H9 (cell line): Measurements from ENCODE around the gene TTN. TPM values are rescaled to one million over a fixed set of nuclear protein-coding genes. Genes with fewer than 3 reads are reported as not detected.

Experiments used
- DNase-seq: peaks from one replicate; pipeline ENCODE4 v3.0.0-alpha.2; 2017
- H2AFZ ChIP-seq: one replicate; pipeline ENCODE4 v1.6.1; 2013; ENCODE audit warnings: mild to moderate bottlenecking, low read length, control low read depth, moderate library complexity
- H2AK5ac ChIP-seq: 2 replicates; pipeline ENCODE4 v1.6.1; 2013; ENCODE audit warnings: low read length, control low read depth, mixed read lengths; ENCODE audit not compliant: insufficient read length
- H2BK120ac ChIP-seq: one replicate; pipeline ENCODE4 v1.6.1; 2013; ENCODE audit warnings: low read depth, mild to moderate bottlenecking, low read length, control low read depth, inconsistent platforms; ENCODE audit not compliant: poor library complexity, severe bottlenecking
- H2BK12ac ChIP-seq: 2 replicates; pipeline ENCODE4 v1.6.1; 2013; ENCODE audit warnings: low read length, control low read depth, mixed read lengths, low read depth; ENCODE audit not compliant: insufficient read length
- H2BK15ac ChIP-seq: 2 replicates; pipeline ENCODE4 v1.6.1; 2013; ENCODE audit warnings: low read depth, low read length, control low read depth
- H2BK20ac ChIP-seq: one replicate; pipeline ENCODE4 v1.6.1; 2013; ENCODE audit warnings: low read depth, mild to moderate bottlenecking, low read length, control low read depth, inconsistent platforms; ENCODE audit not compliant: poor library complexity, severe bottlenecking
- H2BK5ac ChIP-seq: 2 replicates; pipeline ENCODE4 v1.6.1; 2013; ENCODE audit warnings: low read length, control low read depth, mixed read lengths; ENCODE audit not compliant: insufficient read length
- H3K14ac ChIP-seq: 2 replicates; pipeline ENCODE4 v1.6.1; 2013; ENCODE audit warnings: low read length, control low read depth; ENCODE audit not compliant: insufficient read depth
- H3K18ac ChIP-seq: 2 replicates; pipeline ENCODE4 v1.6.1; 2013; ENCODE audit warnings: low read depth, mild to moderate bottlenecking, mixed read lengths, low read length, control low read depth; ENCODE audit not compliant: insufficient read length
- H3K23ac ChIP-seq: 2 replicates; pipeline ENCODE4 v1.6.1; 2013; ENCODE audit warnings: low read length, control low read depth, mixed read lengths, low read depth; ENCODE audit not compliant: insufficient read length
- H3K23me2 ChIP-seq: 2 replicates; pipeline ENCODE4 v1.6.1; 2013; ENCODE audit warnings: low read depth, mild to moderate bottlenecking, mixed read lengths, low read length, control low read depth; ENCODE audit not compliant: insufficient read length, poor library complexity, severe bottlenecking
- H3K27ac ChIP-seq: 2 replicates; pipeline ENCODE4 v1.5.1; 2013; ENCODE audit warnings: low read length, control low read depth, mixed read lengths, low read depth; ENCODE audit not compliant: insufficient read length
- H3K27me3 ChIP-seq: 2 replicates; pipeline ENCODE4 v1.6.1; 2013; ENCODE audit warnings: low read length, control low read depth, inconsistent platforms; ENCODE audit not compliant: insufficient read depth
- H3K4ac ChIP-seq: 2 replicates; pipeline ENCODE4 v1.6.1; 2013; ENCODE audit warnings: low read depth, mild to moderate bottlenecking, control low read depth, inconsistent platforms, low read length, moderate library complexity
- H3K4me1 ChIP-seq: 2 replicates; pipeline ENCODE4 v1.6.1; 2013; ENCODE audit warnings: low read length, control low read depth, inconsistent platforms; ENCODE audit not compliant: insufficient read depth
- H3K4me2 ChIP-seq: 2 replicates; pipeline ENCODE4 v1.6.1; 2013; ENCODE audit warnings: low read length, control low read depth, mixed read lengths; ENCODE audit not compliant: insufficient read length, insufficient read depth
- H3K56ac ChIP-seq: 2 replicates; pipeline ENCODE4 v1.6.1; 2013; ENCODE audit warnings: low read depth, mild to moderate bottlenecking, mixed read lengths, low read length, control low read depth; ENCODE audit not compliant: insufficient read length
- H3K79me1 ChIP-seq: 2 replicates; pipeline ENCODE4 v1.6.1; 2013; ENCODE audit warnings: low read depth, mild to moderate bottlenecking, moderate library complexity, low read length, control low read depth, inconsistent platforms; ENCODE audit not compliant: insufficient read depth, poor library complexity, severe bottlenecking
- H3K79me2 ChIP-seq: 2 replicates; pipeline ENCODE4 v1.6.1; 2013; ENCODE audit warnings: low read length, control low read depth, inconsistent platforms; ENCODE audit not compliant: insufficient read depth
- H3K9ac ChIP-seq: 2 replicates; pipeline ENCODE4 v1.6.1; 2013; ENCODE audit warnings: low read length, control low read depth, mixed read lengths; ENCODE audit not compliant: insufficient read length; ENCODE audit errors: extremely low read depth
- H3K9me3 ChIP-seq: one replicate; pipeline ENCODE4 v1.6.1; 2013; ENCODE audit warnings: low read depth, low read length, inconsistent platforms; ENCODE audit not compliant: control insufficient read depth
- H3T11ph ChIP-seq: one replicate; pipeline ENCODE4 v1.6.1; 2013; ENCODE audit warnings: mild to moderate bottlenecking, low read length, control low read depth, inconsistent platforms
- H4K20me1 ChIP-seq: one replicate; pipeline ENCODE4 v1.6.1; 2013; ENCODE audit not compliant: control insufficient read depth, insufficient read length, insufficient read depth
- H4K5ac ChIP-seq: 2 replicates; pipeline ENCODE4 v1.6.1; 2013; ENCODE audit warnings: low read depth, mild to moderate bottlenecking, mixed read lengths, low read length, control low read depth; ENCODE audit not compliant: insufficient read length
- H4K8ac ChIP-seq: replicated peaks from 2 replicates; pipeline ENCODE4 v1.6.1; 2013; ENCODE audit warnings: low read length, control low read depth, mixed read lengths, low read depth; ENCODE audit not compliant: insufficient read length
- H4K91ac ChIP-seq: 2 replicates; pipeline ENCODE4 v1.6.1; 2013; ENCODE audit warnings: low read depth, mild to moderate bottlenecking, moderate library complexity, mixed read lengths, low read length, control low read depth; ENCODE audit not compliant: insufficient read length
- H3K27ac Mint-ChIP-seq, 3 experiments: 2 replicates in 2 of 3; 3 replicates in 1 of 3; pipeline ENCODE4 v1.8.0; 2020 to 2021; ENCODE audit warnings: mixed read lengths in 3 of 3, mild to moderate bottlenecking in 1 of 3, moderate library complexity in 1 of 3
- H3K27me3 Mint-ChIP-seq: 2 replicates; pipeline ENCODE4 v1.8.0; 2021; ENCODE audit warnings: low read depth, mild to moderate bottlenecking, moderate library complexity, mixed read lengths
- H3K36me3 Mint-ChIP-seq, 3 experiments: 2 replicates in 2 of 3; 3 replicates in 1 of 3; pipeline ENCODE4 v1.8.0; 2020 to 2021; ENCODE audit warnings: low read depth in 3 of 3, mixed read lengths in 3 of 3; ENCODE audit not compliant: insufficient read depth in 1 of 3
- H3K4me1 Mint-ChIP-seq, 2 experiments: 2 replicates each; pipeline ENCODE4 v1.8.0; 2020; ENCODE audit warnings: mixed read lengths in 2 of 2
- H3K4me3 Mint-ChIP-seq, 2 experiments: 2 replicates in 1 of 2; 3 replicates in 1 of 2; pipeline ENCODE4 v1.8.0; 2020 to 2021; ENCODE audit warnings: mild to moderate bottlenecking in 2 of 2, mixed read lengths in 2 of 2, moderate library complexity in 1 of 2
- H3K9me3 Mint-ChIP-seq, 2 experiments: 2 replicates in 1 of 2; 3 replicates in 1 of 2; pipeline ENCODE4 v1.8.0; 2020; ENCODE audit warnings: mild to moderate bottlenecking in 2 of 2, mixed read lengths in 2 of 2, moderate library complexity in 1 of 2
- WGBS: extraction: QIAGEN DNeasy Blood & Tissue Kit; methylation state at CpG from one replicate; pipeline ENCODE4 v1.1.7; 2013; ENCODE audit warnings: missing lambda C conversion rate, low lambda C conversion rate, mixed read lengths; ENCODE audit not compliant: insufficient read length; ENCODE audit errors: extremely low coverage; 5-methylcytosine and 5-hydroxymethylcytosine counted together
- total RNA-seq: library from RNA; stranded (reverse); gene quantifications from 2 replicates; pipeline ENCODE4 v1.2.1, GENCODE V29; 2021
- TF ChIP-seq, protein P1 (sequence below): fragments of 200-600 bp; sonication (generic); conservative IDR thresholded peaks from 3 replicates; pipeline ENCODE4 v1.8.0; 2021; ENCODE audit warnings: antibody characterized with exemption, mild to moderate bottlenecking

The TTN gene
- total RNA-seq, 1 experiment from 2014 or later, result 0.70 TPM

- Histone ChIP-seq H3K23ac (no peak overlapping the region), H3K9ac (no peak overlapping the region), H4K5ac (no peak overlapping the region), H2BK15ac (no peak overlapping the region), H2AFZ (no peak overlapping the region), H2BK12ac (no peak overlapping the region), H2AK5ac (no peak overlapping the region), H4K91ac (no peak overlapping the region), H3K27ac (no peak overlapping the region), H3K23me2 (no peaks in the 10 kb centered on the region), H2BK20ac (no peak overlapping the region), H3K79me1 (no peaks in the 10 kb centered on the region), H4K20me1 (no peaks in the 10 kb centered on the region), H3K4me1 (no peaks in the 10 kb centered on the region), H3K9me3 (no peaks in the 10 kb centered on the region), H3T11ph (no peak overlapping the region), H3K18ac (no peak overlapping the region), H4K8ac (no peak overlapping the region), H3K14ac (no peak overlapping the region), H3K27me3 (no peaks in the 10 kb centered on the region), H3K79me2 (no peaks in the 10 kb centered on the region), H3K4me2 (no peak overlapping the region), H3K4ac (no peak overlapping the region), H3K56ac (no peak overlapping the region), H2BK5ac (no peak overlapping the region), H2BK120ac (no peak overlapping the region)
- TF ChIP-seq, protein P1, sequence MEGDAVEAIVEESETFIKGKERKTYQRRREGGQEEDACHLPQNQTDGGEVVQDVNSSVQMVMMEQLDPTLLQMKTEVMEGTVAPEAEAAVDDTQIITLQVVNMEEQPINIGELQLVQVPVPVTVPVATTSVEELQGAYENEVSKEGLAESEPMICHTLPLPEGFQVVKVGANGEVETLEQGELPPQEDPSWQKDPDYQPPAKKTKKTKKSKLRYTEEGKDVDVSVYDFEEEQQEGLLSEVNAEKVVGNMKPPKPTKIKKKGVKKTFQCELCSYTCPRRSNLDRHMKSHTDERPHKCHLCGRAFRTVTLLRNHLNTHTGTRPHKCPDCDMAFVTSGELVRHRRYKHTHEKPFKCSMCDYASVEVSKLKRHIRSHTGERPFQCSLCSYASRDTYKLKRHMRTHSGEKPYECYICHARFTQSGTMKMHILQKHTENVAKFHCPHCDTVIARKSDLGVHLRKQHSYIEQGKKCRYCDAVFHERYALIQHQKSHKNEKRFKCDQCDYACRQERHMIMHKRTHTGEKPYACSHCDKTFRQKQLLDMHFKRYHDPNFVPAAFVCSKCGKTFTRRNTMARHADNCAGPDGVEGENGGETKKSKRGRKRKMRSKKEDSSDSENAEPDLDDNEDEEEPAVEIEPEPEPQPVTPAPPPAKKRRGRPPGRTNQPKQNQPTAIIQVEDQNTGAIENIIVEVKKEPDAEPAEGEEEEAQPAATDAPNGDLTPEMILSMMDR, result no peak
- Mint-ChIP-seq H3K27ac (no peak overlapping the region), H3K4me1 (peaks cover 8% of the 10 kb centered on the region in 2 experiments), H3K4me3 (no peak overlapping the region), H3K9me3 (no peaks in the 10 kb centered on the region), H3K27me3 (no peaks in the 10 kb centered on the region), H3K36me3 (no peaks in the 10 kb centered on the region)
- WGBS, result no CpG with 5 or more reads among the region's 1 CpG
- no peak for DNase-seq
Observed at GRCh38 chr2:178644919-178645318, 162.3 kb downstream of the TTN start.
